Pulmonary artery endothelial cell (primary cell): Measurements from ENCODE around the gene UQCRC1. TPM values are rescaled to one million over a fixed set of nuclear protein-coding genes. Genes with fewer than 3 reads are reported as not detected.

Source experiments
- DNase-seq: peaks from one replicate; pipeline ENCODE4 v3.0.0-alpha.2; 2011; ENCODE audit warnings: low read depth, low spot score
- total RNA-seq: library from RNA; depleted of rRNA; stranded (reverse); fragments of >200 nt; gene quantifications from 2 replicates; pipeline ENCODE4 v1.2.3, GENCODE V29; 2014

UQCRC1 gene
- total RNA-seq, 1 donor from 2014 or later: 339 TPM

DNA sequence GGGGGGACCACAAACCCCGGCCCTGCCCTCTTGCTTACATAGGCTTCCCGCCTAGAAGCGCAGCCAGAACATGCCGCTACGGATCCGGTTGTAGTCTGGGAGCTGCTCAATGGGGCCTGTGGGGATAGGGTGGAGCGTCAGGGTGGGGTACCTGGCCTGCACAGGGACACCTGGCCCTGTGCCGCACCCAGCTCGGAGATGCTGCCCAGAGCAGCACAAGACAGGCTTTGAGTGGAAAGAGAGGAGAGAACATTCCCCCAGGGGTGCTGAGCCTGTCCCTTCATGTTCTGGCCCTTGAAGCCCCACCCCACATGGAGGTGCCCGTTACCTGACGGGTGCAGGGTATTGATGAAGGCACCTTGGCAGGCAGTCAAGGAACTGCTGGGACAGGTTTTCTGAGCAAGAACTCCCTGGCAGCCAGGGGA is 10.4 kb downstream of the UQCRC1 start:
- DNase-seq: no peak

DNA sequence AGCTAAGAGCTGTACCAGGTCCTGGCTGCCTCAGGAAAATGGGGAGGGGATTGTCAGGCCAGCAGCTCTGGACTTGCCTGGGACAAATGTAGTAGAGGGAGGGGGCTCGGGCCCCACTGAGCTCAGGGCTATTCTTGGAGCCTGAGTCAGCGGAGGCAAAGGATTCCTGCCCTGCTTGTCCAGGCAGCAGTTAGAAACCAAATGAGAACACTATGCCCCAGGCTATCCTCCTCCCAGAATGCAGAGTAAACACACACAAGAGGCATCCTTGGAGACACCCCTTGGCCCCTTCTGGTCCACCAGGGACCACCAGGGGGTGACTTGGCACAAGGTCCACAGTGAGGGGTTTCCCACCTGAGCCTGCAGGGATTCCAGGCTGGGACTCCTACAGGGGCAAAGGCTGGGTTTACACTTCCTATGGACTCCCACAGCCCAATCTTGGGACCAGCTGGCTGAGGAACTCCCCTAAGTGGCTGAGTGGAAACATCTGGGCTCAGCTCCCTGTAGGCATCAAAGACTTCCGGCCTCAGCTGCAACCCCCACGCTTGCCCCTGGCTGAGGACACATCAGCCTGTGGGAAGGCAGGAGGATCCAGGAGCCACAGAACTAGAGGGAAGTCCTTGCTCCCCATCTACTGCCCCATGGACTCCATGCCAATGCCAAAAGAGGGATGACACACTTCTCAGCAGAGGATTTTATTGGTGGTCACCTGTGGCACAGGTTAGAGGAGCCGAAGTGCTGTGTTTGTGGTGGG is 10.9 kb downstream of the UQCRC1 start:
- no peak for DNase-seq

DNA sequence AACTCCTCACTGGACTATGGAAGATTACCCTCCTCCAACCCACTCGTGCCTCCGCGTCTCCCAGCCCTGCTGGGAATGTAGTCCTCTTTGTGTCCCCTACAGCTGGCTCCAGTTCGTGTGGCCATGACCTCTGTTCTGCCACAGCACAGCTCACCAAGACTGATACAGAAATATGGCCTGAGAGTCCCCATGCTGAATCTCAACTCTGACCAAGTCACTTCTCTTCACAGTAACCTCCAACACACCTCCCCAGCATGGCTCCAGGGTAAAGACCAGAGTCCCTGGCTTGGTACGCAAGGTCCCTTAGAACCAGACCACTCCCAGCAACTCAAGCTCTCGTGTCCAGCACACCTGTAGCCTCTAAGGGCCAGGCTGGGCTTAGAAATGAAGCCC is 12.0 kb downstream of the UQCRC1 start:
- no peak for DNase-seq

GRCh38 chr3:48596676-48597407 is 12.6 kb downstream of the UQCRC1 start:
- no peak for DNase-seq

DNA sequence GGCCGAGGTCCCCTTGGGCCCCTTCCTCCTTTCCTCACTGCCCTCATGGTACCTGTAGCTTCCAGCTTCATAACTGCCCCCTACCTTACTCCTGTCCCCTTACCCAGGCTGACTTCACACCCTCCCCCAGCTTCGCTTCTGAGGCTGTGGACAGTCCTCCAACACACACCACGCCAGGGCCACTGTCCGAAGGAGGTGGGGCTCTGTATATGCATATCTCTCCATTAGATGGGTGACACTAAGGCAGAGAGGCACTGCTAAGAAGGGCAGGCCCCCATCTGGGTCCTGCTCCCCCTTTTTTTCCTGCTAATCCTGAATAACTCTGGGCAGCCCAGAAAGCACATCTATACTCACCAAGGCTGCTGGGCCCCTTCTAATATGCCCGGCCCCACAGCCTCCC is 13.3 kb downstream of the UQCRC1 start:
- DNase-seq: no peak

GRCh38 chr3:48595526-48596121 is 13.8 kb downstream of the UQCRC1 start:
- DNase-seq: no peak

GRCh38 chr3:48595075-48595525 is 14.3 kb downstream of the UQCRC1 start, which contains the start of gene COL7A1:
Gene COL7A1, minus strand, starts transcription at chr3:48595329. Its CDS starts 170 bp downstream, at chr3:48595159.
- no peak for DNase-seq

- DNase-seq: no peak
These were observed 14.9 kb downstream of the UQCRC1 start for GRCh38 chr3:48594417-48595049.

DNA sequence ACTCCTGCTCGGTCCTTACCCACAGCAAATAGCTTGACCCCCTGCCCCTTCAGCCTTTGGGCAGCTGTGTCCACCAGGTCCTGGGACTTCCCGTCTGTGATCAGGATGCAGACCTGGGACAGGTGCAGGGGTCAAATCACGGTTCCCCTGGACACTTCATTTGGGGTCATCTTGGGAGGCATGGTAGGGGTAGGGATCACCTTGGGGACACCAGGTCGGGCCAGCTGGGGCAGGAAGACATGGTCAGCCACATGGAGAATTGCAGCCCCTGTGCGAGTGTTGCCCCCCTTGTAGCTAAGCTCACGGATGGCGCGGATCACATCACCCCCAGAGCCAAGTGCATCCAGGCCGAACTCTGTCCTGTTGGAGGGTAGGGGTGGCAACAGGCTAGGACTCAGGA is 16.1 kb downstream of the UQCRC1 start:
- no peak for DNase-seq

- DNase-seq: no peak
These were observed 16.8 kb downstream of the UQCRC1 start for GRCh38 chr3:48592519-48593087.

GRCh38 chr3:48591886-48592518 is 17.4 kb downstream of the UQCRC1 start:
- DNase-seq: no peak

- no peak for DNase-seq
These were observed 18.0 kb downstream of the UQCRC1 start for GRCh38 chr3:48591436-48591835.

DNA sequence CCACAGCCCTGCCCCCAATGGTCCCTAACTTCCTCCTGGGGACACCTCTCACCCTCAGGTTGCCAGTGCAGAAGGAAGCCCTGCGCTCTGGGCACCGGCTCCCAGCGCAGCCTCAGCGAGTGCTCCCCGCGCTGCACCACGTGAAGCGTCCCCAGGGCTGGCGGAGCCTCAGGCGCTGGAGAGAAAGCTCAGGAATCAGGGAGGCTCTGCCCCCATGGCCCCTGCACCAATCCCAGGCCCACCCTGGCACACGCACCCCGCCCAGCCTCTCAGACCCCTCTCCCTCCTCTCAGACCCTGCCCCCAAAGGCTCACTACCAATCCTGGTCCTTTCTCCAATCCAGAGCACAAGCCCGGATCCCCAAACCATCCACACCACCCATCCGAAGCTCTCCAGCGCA is 21.2 kb downstream of the UQCRC1 start:
- DNase-seq: no peak

- no peak for DNase-seq
These were observed 21.8 kb downstream of the UQCRC1 start for GRCh38 chr3:48587686-48588085.

- no peak for DNase-seq
These were observed 24.0 kb downstream of the UQCRC1 start for GRCh38 chr3:48585411-48585810.

GRCh38 chr3:48584836-48585235 is 24.6 kb downstream of the UQCRC1 start:
- DNase-seq: no peak

DNA sequence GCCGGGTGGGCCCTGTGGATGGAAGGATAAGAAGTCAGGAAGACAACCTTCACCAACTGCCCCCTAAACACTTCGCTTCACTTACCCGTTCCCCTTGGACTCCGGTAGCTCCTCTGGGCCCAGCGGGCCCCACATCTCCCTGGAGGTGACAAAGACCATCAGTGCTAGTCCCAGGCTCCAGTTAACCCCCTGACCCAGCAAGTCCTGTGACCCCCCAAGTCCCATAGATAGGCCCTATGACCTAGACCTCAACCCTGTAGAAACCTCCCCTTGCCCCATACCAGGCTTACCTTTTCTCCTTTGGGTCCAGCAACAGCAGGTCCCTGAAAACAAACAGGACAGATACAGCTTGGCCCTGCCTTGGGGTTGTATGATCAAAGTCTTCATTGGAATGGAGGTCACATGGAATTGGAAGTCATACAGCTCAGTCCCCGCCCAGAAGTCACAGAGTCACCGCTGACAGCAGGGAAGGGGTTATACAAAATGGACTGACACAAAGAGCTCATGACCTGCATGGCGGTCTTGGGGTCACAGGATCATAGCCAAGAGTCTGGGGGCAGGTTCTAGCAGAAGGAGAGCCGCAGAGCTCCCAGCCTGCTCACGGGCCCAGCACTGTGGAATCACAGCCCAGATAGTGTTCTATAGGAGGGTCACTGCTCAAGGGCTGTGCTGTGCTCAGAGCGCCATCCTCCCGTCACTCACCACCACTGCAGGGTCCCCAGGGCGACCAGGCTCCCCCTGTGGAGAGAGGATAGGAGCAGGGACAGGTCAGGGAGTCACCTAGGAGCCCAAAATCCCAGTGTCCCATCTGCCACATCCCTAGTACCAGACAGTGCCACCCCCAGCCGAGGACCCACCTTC is 27.6 kb downstream of the UQCRC1 start:
- DNase-seq: no peak

- no peak for DNase-seq
These were observed 32.8 kb downstream of the UQCRC1 start for GRCh38 chr3:48576647-48577046.

DNA sequence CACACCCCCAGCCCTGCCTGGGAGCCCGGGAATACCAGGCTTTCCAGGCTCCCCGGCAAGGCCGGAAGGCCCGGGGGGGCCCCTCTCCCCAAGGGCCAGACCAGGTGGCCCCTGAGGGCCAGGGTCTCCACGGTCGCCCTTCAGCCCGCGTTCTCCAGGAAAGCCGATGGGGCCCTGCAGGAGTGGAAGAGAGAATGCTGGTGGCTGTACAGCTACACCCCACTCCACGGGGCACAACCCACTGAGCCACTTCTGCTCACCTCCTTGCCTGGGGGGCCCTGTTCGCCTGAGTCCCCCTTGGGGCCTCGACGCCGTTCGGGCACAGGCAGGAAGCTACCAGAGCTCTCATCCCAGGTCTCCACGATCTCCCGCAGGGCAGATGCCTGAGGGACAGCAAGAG is 34.1 kb downstream of the UQCRC1 start:
- DNase-seq: no peak

- DNase-seq: no peak
These were observed 35.4 kb downstream of the UQCRC1 start for GRCh38 chr3:48573973-48574585.
